ENCODE measurements around the gene ZNF804A.
"Not testable (repeated sequence)": the region's sequence is repeated elsewhere in the genome, so short reads cannot be mapped to it uniquely, and the experiment has no call there.

Gene ZNF804A

DNA sequence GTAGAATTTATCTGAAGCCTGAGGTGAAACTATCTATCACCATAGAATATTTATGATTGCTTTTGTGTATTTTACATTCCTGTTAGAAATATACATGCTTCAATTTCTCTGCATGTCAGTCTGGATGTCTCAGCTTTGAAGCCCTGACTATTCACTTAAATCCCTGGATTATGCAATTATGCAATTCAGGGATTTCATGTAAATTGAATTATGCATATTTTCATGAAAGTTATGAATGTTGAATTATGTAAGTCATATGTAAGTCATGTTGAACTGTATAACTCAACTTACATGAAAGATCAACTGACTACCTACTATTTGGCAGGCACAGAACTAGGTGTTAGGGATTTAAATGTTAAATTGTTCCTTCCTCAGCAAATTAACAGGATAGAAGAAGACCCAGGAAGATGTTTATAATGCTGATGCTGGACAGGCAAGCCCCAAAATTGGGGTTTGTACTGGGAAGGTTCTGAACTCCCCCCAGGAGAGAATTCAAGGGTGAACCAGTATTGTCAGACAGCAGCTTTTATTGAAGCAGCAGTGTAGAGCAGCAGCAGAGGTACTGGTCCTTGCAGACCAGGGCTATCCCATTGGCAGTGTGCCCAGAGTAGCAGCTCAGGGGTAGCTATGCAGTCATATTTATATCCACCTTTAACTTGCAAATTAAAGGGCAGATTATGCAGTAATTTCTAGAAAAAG, 236.5 kb downstream of the ZNF804A start:
- no peak for DNase-seq

DNA sequence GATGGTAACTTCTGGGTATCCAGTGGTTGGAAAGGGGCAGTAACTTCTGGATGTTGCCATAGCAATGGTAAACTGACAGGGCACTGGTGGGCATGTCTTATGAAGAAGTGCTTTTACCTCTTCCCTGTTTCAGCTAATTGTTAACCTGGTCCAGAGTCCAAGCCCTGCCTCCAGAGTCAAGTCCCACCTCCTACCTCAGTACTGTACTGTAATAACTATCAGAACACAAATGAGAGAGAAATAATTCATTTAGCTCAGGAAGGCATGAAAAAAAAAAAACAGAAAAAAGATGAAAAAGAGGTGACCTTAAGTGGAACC, 237.0 kb downstream of the ZNF804A start:
- no peak for DNase-seq

DNA sequence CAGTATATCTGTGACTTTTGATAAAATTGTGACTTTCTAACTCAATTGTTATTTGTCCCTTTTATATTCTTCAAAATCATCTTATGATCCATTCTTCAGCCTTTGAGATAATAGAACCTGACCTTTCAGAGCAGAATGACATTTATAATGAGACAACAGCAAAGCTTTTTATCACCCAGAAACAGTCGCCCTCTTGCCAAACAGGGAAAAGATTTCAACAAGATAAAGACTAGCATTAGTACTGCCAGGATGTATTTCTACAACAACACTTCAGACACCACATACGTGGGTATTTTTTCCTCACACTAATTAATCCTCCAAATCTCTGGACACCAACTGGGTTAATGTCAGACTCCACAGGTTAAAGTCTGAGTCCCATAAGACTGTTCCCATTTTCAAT, 249.0 kb downstream of the ZNF804A start:
- DNase-seq, result no peak

DNA sequence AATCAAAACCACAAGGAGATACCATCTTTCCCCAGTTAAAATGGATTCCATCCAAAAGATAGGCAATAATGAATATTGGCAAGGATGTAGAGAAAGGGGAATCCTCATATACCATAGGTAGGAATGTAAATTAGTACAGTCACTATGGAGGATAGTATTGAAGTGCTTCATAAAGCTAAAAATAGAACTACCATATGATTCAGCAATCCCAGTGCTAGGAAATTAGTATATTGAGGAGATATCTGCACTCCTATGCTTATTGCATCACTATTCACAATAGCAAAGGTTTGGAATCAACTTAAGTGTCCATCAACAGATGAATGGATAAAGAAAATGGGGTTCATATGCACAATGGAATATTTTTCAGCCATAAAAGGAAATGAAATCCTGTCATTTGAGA, 251.2 kb downstream of the ZNF804A start:
- DNase-seq, result no peak

DNA sequence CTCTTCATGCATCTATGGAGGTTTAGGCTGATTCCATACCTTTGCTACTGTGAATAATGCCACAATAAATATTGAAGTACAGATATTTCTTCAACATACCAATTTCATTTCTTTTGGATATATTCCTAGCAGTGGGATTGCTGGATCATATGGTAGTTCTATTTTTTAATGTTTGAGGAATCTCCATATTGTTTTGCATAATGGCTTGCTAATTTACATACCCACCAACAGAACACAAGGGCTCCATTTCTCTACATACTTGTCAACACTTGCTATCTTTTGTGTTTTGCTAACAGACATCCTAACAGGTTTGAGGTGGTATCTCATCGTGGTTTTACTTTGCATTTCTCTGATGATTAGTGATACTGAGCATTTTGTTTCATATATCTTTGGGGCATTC, 253.2 kb downstream of the ZNF804A start:
- DNase-seq, result no peak

DNA sequence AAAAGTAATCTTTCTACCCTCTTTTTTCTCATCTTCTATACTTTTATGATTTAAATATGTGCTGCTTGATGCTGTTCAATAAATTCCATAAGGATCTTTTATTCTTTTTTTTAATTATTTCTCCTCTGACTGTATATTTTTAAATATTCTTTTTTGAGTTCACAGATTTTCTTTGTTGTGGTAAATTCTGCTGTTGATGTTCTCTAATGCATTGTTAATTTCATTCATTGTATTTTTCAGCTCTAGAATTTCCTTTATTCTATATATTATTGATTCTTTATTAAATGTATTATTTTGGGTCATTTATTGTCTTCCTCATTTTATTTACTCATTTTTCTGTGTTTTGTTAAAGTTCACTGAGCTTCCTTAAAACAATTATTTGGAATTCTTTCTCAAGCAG, 260.9 kb downstream of the ZNF804A start:
- DNase-seq, result no peak

DNA sequence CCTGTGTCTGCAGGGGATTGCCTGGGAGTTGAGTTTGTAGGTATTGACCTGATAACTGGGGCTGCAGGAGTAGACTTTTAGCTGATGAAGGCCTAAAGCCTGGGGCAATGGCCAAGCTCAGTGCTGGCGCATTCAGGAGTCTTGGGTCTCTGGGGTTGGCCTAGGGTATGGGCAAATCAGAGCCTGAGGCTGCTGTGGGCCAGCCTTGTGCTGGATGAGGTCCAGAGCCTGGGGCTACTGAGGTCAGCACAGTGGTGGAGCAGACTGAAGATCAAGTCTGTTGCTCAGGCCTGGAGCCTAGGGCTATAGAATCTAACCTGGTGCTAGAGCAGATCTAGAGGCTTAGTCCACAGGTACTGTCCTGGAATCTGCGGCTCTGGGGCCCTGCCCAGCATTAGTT, 262.4 kb downstream of the ZNF804A start:
- DNase-seq, result no peak

DNA sequence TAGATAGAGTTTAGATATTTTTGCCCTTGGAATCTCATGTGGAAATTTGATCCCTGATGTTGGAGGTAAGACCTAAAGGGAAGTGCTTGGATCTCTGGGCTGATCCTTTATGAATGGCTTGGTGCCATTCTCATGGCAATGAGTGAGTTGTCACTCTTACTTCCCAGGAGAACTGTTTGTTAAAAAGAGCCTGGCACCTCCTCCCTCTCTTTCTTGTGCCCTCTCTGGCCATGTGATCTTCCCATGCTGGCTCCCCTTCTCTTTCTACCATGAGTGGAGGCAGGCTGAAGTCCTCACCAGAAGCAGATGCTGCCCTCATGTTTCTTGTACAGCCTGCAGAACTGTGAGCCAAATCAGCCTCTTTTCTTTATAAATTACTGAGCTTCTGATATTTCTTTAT, 276.9 kb downstream of the ZNF804A start:
- no peak for DNase-seq

DNA sequence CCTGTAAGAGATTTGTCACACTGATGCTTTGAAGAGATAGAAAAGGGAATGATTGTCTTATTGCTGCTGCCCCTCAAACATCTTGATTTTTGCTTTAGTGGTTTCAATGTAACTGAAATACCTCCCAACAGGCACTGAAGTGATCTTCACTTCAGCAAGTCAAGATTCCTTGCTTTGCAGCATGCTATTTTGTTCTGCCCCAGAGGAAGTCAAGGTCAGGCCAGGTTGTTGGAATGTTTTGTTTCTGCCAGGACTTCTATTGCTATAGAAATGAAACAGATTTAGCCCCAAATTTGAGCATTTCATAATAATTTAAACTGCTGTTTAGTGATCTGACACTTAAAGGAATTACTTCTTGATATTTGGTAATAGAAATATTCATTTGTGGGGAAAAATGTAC, 277.6 kb downstream of the ZNF804A start:
- DNase-seq, result no peak

DNA sequence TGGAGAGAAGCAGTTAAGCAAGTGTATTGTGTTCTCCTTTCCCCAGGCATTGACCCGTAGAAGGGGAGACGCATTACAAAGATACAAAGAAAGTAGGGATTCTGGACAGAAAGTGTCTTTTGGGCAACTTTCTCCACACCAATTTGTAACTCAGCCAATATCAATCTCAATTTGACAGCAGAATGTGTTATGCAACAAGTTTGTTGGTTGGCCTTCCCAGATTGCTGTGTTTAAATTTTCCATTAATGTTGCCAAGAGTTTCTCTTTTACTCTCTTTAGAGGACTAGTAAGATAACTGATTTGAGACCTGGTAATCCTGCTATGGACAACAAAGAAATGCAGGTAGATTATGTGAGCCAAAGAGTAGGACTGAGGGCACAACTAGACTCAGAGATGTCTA, 279.6 kb downstream of the ZNF804A start:
- no peak for DNase-seq

DNA sequence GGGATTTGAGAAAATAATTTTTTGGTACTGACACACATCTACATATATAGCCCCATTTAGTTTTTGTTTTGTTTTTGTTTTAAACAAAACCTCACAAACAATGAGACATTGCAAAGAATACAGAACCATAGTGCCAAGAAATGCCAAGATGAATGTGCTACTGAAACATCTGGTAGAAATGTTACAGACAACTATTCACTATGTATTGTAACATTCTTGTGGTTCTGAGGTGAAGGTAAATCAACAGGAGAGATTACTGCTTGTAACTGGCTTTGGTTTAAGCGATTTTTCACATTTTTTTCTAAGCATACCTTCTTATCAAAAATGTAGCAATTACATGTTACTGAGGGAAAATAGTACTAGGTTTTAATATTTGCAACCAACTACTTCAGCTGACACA, 281.3 kb downstream of the ZNF804A start:
- DNase-seq, result no peak

DNA sequence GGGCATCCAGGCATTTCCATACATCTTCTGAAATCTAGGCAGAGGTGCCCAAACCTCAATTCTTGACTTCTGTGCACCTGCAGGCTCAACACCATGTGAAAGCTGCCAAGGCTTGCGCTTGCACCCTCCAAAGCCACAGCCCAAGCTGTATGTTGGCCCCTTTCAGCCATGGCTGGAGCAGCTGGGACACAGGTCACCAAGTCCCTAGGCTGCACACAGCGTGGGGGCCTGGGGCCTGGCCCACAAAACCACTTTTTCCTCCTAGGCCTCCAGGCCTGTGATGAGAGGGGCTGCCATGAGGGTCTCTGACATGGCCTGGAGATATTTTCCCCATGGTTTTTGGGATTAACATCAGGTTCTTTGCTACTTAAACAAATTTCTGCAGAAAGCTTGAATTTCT, 288.3 kb downstream of the ZNF804A start:
- not testable (repeated sequence) for DNase-seq

DNA sequence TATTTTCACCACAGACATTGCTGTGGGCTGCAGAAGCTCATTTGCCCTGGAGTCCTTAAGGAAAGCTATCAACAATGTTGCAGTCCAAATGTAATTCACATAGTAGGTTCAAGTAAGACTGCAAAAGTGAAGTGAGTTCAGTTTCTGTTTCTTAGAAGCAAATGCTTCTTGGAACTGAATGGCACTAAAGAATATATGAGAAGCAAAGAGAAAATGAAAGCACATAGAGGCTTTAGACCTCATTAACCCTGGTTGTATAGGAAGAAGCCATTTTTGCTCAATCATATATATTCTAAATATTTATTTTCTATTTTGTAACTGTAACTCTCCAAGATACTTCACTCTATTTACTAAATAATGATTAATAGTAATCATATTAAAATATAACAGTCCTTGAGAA, 292.0 kb downstream of the ZNF804A start:
- DNase-seq, result no peak

DNA sequence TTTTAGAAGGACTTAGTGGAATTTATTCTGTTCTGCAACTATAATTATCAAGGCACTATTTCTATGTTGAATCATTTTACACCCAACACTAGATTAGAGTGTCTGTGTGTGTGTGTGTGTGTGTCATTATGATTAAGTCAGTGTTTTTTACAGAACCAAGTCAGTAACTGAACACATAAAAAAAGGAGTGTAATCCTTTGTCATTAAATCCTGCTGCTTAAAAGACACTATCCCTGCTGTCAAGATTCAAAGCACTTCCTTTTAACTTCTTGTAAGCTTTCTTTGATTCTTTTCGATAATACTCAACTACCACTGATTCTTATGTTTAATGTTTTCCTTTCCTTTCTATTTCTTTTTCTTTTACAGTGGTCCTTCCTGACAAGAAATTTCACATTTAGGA, 306.7 kb downstream of the ZNF804A start:
- DNase-seq, result no peak

DNA sequence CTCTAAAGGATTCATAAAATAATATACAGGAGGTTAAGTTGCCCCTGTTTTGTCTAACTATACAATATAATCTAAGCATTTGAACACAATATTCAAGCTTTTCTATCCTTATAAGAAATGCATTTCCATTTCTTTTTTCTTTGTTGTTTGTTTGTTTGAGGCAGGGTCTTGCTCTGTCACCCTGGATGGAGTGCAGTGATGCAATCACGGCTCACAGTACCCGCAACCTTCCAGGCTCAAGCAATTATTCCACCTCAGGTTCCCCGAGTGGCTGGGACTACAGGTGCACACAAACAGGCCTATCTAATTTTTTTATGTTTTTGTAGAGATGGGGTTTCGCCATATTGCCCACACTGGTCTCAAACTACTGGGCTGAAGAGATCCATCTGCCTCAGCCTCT, 307.8 kb downstream of the ZNF804A start:
- no peak for DNase-seq

DNA sequence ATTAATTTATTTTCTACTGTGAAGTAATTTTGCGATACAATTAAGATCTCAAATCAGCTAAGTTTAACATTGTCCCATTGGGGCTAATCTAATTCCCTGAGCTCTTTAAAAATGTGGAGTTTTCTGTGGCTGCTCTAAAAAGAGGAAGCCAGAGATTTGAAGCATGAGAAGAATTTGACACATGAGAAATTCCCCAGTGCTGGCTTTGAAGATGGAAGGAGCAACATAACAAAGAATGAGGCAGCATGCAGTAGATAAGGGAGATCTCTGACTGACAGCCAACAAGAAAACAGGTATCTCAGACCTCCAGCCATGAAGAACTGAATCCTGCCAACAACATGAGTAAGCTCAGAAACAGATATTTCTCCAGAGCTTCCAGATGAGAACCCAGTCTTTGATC, 308.4 kb downstream of the ZNF804A start:
- no peak for DNase-seq

DNA sequence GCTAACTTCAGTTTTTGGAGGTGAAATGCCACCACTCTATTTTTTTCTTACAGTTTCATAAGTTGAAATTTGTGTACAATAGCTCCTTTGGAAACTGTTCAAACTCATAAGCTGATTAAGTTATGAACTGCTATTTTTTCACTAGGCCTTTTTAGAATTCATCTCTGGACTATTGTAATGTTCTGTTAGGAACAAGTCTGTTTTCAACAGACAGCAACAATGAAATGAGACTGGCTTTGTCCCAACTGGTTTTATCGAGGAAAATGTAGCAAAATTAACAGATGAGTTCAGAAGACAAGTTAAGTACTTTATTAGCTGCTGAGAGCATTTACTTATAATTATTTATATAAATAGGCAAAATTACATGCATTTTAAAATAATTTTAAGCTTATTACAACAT, 310.6 kb downstream of the ZNF804A start:
- no peak for DNase-seq

DNA sequence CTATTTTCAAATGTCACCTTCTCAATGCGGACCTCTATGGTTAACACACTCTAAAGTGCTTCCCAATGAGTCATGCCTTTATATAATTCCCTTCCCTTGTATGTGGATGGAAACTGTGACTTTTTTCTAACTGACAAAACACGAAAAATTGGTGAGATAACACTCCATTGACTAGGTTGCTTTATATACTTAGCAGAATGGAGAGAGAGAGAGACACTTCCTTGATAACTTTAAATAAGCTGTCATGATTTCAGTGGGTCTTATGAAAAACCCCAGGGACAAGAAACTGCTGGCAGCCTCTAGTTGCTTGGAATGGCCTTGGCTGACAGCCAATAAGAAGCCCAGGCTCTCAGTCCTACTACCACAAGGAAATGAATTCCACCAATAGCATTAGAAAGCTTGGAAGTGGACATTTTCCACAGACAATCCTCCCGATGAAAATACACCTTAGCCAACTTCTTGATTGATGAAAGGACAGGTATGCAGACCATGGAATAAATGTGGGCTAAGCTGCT, 322.2 kb downstream of the ZNF804A start:
- no peak for DNase-seq

DNA sequence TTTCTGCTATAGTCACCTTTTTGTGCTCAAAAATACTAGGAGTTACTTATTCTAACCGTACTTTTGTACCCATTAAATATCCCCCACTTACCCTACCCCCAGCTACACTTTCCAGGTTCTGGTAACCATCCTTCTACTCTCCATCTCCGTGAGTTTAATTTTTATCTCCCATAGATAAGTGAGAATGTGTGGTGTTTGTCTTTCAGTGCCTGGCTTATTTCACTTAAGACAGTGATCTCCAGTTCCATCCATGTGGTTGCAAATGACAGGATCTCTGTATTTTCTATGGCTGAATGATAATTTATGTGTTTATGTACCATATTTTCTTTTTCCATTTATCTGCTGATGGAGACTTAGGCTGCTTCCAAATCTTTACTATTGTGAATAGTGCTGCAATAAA, 323.3 kb downstream of the ZNF804A start:
- no peak for DNase-seq

DNA sequence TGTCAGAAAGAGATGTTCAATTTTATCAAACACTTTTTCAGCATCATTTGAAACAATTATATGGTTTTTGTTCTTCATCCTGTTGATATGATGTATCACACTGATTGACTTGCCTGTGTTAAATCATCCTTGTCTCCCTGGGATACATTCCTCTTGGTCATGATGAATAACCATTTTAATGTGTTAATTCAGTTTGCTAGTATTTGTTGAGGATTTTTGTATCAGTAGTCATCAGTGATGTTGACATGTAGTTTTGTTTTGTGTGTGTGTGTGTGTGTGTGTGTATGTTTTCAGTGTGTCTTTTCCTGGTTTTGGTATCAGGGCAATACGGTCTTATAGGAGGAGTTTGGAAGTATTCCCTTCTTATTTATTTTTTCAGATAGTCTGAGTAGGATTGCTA, 325.4 kb downstream of the ZNF804A start:
- DNase-seq, result no peak

DNA sequence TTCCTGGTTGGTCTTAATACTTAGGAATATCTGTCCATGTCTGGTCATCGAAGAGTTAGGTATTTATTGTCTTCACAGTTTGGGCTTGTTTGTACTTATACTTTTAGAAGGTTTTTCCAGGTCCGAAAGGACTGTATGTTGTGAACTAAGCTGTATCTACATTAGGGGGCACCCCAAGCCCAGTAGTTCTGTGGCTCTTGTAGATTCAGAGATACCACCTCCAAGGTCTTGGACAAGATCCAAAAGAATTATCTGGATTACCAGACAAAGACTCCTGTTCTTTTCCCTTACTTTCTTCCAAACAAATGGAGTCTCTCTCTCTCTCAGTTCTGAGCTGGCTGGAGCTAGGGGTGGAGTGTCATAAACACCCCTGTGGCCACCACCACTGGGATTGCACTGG, 328.7 kb downstream of the ZNF804A start:
- no peak for DNase-seq

DNA sequence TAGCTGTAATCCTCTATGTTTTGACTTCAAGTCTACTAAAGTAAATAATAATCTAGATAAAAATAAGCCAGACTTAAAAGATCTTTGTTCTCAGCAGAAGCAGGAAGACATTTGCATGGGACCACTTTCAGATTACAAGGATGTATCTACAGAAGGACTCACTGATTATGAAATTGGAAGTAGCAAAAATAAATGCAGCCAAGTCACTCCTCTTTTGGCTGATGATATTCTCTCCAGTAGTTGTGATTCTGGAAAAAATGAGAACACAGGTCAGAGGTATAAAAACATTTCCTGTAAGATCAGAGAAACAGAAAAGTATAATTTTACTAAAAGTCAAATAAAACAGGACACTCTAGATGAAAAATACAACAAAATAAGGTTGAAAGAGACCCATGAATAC, 338.4 kb downstream of the ZNF804A start:
- no peak for DNase-seq

DNA sequence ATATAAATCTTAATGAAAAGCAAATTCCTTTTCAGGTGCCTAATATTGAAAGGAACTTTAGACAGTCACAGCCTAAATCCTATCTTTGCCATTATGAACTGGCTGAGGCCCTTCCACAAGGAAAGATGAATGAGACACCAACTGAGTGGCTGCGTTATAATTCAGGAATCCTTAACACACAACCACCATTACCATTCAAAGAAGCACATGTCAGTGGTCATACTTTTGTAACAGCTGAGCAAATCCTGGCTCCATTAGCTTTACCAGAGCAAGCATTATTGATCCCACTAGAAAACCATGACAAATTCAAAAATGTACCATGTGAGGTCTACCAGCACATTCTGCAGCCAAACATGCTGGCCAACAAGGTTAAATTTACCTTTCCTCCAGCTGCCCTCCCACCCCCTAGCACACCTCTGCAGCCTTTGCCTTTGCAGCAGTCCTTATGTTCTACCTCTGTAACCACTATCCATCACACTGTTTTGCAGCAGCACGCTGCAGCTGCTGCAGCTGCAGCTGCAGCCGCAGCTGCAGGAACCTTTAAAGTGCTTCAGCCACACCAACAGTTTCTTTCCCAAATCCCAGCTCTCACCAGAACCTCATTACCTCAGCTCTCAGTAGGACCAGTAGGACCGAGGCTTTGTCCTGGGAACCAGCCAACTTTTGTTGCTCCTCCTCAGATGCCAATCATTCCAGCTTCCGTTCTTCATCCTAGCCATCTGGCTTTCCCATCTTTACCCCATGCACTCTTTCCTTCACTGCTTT, 340.1 kb downstream of the ZNF804A start:
- DNase-seq, result no peak

DNA sequence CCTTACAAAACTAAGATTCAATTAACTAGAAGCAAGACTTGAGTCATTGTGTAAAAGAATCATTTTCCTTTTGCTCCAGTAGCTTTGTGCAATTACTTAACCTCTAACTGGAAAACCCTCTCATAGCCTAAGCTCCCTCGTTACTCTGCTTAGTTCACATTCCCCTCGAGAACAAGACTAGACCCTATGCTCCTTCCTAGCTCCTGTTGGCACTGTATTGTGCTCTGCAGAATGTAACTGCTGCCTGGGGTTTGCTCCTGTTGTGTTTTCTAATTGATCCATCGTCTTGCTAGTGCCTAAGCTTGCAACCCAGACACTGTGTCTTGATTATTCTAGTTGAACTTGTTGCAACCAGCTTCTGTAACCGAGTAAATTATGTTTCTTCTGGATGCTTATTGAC, 347.0 kb downstream of the ZNF804A start:
- no peak for DNase-seq

DNA sequence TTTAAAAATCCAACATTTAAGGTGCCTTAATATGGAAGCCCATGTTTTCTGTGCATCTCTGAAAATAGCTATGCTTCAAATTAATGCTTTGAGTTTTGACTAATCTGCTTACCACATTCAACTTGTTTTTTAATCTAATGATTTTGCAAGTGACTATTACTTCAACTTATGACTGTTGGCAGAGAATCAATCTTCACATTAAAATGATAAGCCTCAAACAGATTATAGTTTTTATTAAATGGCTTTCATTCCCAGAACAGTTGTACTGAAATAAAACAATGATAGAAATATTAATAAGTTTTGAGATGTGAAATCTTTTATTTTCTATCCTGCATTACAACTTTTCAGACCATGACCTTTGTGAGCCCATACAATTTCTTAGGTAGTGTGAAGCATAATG, 347.5 kb downstream of the ZNF804A start:
- DNase-seq, result no peak
